ENCODE data around the gene ACVR1. TPM values are rescaled to one million over a fixed set of nuclear protein-coding genes. Genes with fewer than 3 reads are reported as not detected.

The ACVR1 gene
- total and polyA plus RNA-seq, 2 of the 13 experiments (the other 11 are each of a cell fraction or from before 2014, with no cell fraction given): 2.3 to 5.4 TPM

- TF ChIP-seq, protein P1, sequence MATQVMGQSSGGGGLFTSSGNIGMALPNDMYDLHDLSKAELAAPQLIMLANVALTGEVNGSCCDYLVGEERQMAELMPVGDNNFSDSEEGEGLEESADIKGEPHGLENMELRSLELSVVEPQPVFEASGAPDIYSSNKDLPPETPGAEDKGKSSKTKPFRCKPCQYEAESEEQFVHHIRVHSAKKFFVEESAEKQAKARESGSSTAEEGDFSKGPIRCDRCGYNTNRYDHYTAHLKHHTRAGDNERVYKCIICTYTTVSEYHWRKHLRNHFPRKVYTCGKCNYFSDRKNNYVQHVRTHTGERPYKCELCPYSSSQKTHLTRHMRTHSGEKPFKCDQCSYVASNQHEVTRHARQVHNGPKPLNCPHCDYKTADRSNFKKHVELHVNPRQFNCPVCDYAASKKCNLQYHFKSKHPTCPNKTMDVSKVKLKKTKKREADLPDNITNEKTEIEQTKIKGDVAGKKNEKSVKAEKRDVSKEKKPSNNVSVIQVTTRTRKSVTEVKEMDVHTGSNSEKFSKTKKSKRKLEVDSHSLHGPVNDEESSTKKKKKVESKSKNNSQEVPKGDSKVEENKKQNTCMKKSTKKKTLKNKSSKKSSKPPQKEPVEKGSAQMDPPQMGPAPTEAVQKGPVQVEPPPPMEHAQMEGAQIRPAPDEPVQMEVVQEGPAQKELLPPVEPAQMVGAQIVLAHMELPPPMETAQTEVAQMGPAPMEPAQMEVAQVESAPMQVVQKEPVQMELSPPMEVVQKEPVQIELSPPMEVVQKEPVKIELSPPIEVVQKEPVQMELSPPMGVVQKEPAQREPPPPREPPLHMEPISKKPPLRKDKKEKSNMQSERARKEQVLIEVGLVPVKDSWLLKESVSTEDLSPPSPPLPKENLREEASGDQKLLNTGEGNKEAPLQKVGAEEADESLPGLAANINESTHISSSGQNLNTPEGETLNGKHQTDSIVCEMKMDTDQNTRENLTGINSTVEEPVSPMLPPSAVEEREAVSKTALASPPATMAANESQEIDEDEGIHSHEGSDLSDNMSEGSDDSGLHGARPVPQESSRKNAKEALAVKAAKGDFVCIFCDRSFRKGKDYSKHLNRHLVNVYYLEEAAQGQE (IDR thresholded peaks at IDR 0.05; ENCODE audit: borderline replicate concordance in 1 of 2, low read depth in 1 of 2, low read length in 2 of 2): no peak
Measured at GRCh38 chr2:157831573-157832315, 44.4 kb downstream of the ACVR1 start (continued).

GRCh38 chr2:157830696-157831570 is 45.2 kb downstream of the ACVR1 start:
- no peaks in the 10 kb centered on the region for H3K9me3 ChIP-seq (ENCODE audit: low read length)
- no peak overlapping the region for H3K27ac ChIP-seq (ENCODE audit: extremely low read length, insufficient read depth, low read length)
- intact Hi-C loops (cut with micrococcal nuclease; ENCODE audit: unreplicated experiment): no loop called here
- H3K4me2 ChIP-seq (ENCODE audit: low read depth, low read length): no peak overlapping the region
- H3K79me2 ChIP-seq (ENCODE audit: insufficient read depth, low read length): no peaks in the 10 kb centered on the region
- no peak overlapping the region for H3K9ac ChIP-seq (ENCODE audit: insufficient read depth, low read depth, low read length)
- CTCF ChIA-PET (ENCODE audit: low intra/inter-chr PET ratio, low total read pairs): no interaction called here
- ATAC-seq: no peak
- H3K4me1 ChIP-seq (ENCODE audit: insufficient read depth, low read length): peaks cover 9% of the 10 kb centered on the region
- POLR2A ChIA-PET: no interaction called here
- no peak overlapping the region for H2AFZ ChIP-seq (ENCODE audit: low read length)
- in situ Hi-C loops (cut with HindIII; ENCODE audit: extremely low pct_ligation_motif_present, low pct_unique_long_range_greater_than_20kb): no loop called here
- FAIRE-seq: no peak
- WGBS (ENCODE audit: low lambda C conversion rate): 91% methylated on average over 2 of the region's 2 CpGs
- no peak overlapping the region for H3K4me3 ChIP-seq (replicated peaks in 1 of 3; ENCODE audit: insufficient read depth in 1 of 3, low read depth in 2 of 3, low read length in 3 of 3)
- H4K20me1 ChIP-seq (ENCODE audit: insufficient read depth, low read length): no peaks in the 10 kb centered on the region
- BruUV-seq (replicated peaks): no TSS peak
- peak; percentile 52 for DNase-seq (ENCODE audit: low spot score)
- no peaks in the 10 kb centered on the region for H3K27me3 ChIP-seq (ENCODE audit: control insufficient read depth in 1 of 2, insufficient read depth in 2 of 2, low read length in 2 of 2)
- no peaks in the 10 kb centered on the region for H3K36me3 ChIP-seq (replicated peaks in 1 of 2; ENCODE audit: control insufficient read depth in 1 of 2, insufficient read depth in 2 of 2, low read length in 2 of 2)
- TF ChIP-seq, protein P2, sequence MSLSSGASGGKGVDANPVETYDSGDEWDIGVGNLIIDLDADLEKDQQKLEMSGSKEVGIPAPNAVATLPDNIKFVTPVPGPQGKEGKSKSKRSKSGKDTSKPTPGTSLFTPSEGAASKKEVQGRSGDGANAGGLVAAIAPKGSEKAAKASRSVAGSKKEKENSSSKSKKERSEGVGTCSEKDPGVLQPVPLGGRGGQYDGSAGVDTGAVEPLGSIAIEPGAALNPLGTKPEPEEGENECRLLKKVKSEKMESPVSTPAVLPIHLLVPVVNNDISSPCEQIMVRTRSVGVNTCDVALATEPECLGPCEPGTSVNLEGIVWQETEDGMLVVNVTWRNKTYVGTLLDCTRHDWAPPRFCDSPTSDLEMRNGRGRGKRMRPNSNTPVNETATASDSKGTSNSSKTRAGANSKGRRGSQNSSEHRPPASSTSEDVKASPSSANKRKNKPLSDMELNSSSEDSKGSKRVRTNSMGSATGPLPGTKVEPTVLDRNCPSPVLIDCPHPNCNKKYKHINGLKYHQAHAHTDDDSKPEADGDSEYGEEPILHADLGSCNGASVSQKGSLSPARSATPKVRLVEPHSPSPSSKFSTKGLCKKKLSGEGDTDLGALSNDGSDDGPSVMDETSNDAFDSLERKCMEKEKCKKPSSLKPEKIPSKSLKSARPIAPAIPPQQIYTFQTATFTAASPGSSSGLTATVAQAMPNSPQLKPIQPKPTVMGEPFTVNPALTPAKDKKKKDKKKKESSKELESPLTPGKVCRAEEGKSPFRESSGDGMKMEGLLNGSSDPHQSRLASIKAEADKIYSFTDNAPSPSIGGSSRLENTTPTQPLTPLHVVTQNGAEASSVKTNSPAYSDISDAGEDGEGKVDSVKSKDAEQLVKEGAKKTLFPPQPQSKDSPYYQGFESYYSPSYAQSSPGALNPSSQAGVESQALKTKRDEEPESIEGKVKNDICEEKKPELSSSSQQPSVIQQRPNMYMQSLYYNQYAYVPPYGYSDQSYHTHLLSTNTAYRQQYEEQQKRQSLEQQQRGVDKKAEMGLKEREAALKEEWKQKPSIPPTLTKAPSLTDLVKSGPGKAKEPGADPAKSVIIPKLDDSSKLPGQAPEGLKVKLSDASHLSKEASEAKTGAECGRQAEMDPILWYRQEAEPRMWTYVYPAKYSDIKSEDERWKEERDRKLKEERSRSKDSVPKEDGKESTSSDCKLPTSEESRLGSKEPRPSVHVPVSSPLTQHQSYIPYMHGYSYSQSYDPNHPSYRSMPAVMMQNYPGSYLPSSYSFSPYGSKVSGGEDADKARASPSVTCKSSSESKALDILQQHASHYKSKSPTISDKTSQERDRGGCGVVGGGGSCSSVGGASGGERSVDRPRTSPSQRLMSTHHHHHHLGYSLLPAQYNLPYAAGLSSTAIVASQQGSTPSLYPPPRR (CRISPR knock-in tag; IDR thresholded peaks at IDR 0.05; ENCODE audit: borderline replicate concordance): no peak
- no peak for TF ChIP-seq ZNF788 (CRISPR knock-in tag; IDR thresholded peaks at IDR 0.05; ENCODE audit: borderline replicate concordance)
- peak; percentile 65; the same call in 1 of the 2 replicates for TF ChIP-seq CEBPB (IDR thresholded peaks at IDR 0.05; ENCODE audit: borderline replicate concordance, low read depth, low read length)
- no peak for TF ChIP-seq CCDC6 (CRISPR knock-in tag; IDR thresholded peaks at IDR 0.05)
- TF ChIP-seq ZNF331 (CRISPR knock-in tag; IDR thresholded peaks at IDR 0.05): no peak
- no peak for TF ChIP-seq MYC (CRISPR knock-in tag; IDR thresholded peaks at IDR 0.05; ENCODE audit: borderline replicate concordance)
- no peak for TF ChIP-seq FLYWCH1 (CRISPR knock-in tag; IDR thresholded peaks at IDR 0.05)
- peak; percentile 63; the same call in 1 of the 2 replicates for TF ChIP-seq TFE3 (CRISPR knock-in tag; IDR thresholded peaks at IDR 0.05)
